Kidney tubule cell (primary cell): Measurements from ENCODE around the gene NOP53.
"Not testable (repeated sequence)": the region's sequence is repeated elsewhere in the genome, so short reads cannot be mapped to it uniquely, and the experiment has no call there.

Source experiments
- DNase-seq: peaks from one replicate; pipeline ENCODE4 v3.0.0-alpha.2; 2018; ENCODE audit warnings: low spot score

NOP53 gene

DNA sequence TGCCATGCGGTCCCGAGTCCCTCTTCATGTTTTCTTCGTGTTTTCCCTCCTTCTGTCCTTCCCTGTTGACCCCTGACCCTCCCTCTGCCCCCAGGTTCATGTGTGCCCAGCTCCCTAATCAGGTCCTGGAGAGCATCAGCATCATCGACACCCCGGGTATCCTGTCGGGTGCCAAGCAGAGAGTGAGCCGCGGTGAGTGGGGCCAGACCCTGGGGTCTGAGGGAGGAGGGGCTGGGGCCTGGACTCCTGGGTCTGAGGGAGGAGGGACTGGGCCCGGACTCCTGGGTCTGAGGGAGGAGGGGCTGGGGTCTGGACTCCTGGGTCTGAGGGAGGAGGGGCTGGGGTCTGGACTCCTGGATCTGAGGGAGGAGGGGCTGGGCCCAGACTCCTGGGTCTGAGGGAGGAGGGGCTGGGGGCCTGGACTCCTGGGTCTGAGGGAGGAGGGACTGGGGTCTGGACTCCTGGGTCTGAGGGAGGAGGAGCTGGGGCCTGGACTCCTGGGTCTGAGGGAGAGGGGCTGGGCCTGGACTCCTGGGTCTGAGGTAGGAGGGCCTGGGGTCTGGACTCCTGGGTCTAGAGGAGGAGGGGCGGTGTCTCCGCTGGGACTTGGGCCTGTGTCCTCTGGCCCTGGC, 26.8 kb upstream of the NOP53 start:
- not testable (repeated sequence) for DNase-seq

DNA sequence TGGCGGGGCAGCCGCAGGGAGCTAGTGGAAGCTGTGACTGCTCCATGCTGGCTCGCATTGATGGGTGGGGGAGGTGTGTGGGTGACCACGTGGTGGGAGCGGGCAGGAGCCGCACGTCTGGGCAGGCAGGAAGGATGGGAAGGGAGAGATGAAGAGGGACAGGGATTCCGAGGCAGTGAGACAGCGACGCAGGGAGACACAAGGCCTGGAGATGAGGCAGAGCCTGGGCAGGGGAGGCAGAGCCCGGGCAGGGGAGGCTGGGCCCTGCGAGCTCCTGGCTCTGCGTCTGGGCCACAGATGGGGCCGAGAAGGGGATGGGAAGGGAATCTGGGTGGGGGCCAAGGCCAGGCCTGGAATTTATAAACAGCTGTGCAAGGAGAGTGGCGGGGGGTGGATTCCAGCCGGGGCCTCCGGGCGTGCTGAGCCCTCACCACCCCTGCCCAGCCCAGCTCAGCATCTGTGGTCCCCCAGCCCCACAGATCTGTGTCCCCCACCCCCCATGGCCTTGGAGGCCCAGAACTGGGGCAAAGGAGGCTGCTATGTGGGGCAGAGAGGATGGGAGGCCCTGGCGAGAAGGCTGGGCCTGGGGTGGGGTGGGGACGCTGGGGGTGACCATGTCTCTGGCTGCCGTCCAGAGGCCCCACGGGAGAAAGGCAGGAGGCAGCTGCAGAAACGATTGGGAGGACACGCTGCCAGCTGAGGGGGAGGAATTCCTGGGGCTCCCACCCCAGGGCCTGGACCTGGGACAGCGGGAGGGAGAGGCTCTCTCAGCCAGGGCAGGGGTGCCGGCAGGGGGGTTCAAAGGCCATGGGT, 26.1 kb upstream of the NOP53 start:
- DNase-seq: peak; percentile 90

DNA sequence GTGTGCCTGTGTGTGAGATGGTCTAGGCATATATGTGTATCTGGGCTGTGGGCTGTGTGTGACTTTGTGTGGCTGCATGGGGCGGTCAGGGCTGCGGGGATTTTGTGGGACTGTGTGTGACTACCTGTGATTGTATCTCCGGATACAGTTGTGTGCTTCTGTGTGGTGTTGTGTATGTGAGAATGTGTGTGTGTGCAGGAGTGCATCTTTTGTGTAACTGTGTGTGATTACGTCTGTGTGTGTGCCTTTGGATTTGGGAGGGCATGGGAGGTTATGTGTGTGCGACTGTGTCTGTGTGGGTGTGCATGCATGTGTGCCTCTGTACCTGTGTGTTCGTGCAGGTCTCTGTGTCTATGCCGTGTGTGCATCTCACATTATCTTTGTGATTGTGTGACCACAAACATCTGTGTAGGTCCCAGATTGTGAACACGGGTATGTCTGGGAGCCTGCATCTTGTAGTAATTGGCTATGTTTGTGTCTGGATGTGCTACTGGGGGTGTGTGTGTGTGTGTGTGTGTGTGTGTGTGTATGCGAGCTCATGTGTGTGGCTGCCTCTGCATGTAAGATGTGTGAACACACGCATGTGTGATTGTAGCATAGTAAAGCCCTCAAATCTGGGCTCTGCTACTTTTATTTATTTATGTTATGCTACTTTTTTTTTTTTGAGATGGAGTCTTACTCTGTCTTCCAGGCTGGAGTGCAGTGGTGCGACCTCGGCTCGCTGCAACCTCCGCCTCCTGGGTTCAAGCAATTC, 24.5 kb upstream of the NOP53 start:
- no peak for DNase-seq

DNA sequence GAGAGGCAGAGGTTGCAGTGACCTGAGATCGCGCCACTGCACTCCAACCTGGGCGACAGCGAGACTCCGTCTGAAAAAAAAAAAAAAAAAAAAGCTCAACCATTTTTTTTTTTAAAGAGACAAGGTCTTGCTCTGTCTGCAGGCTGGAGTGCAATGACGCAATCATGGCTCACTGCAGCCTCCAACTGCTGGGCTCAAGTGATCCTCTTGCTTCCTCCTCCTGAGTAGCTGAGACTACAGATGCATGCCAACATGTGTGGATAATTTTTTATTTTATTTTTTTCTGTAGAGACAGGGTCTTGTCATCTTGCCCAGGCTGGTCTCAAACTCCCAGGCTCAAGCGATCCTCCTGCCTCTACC, 21.8 kb upstream of the NOP53 start:
- peak; percentile 87 for DNase-seq

DNA sequence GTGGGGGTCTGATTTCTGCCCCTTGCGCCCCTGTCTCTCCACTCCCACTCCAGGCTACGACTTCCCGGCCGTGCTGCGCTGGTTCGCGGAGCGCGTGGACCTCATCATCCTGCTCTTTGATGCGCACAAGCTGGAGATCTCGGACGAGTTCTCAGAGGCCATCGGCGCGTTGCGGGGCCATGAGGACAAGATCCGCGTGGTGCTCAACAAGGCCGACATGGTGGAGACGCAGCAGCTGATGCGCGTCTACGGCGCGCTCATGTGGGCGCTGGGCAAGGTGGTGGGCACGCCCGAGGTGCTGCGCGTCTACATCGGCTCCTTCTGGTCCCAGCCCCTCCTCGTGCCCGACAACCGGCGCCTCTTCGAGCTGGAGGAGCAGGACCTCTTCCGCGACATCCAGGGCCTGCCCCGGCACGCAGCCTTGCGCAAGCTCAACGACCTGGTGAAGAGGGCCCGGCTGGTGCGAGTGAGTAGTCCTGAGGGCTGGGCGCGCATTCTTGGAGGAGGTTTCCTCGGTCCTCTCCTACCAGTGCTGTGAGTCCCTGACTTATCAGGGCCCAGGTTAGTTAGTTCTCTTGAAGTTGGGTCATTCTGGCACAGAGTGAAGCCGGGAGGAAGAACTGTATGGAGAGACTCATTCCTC, 19.5 kb upstream of the NOP53 start:
- DNase-seq: no peak

DNA sequence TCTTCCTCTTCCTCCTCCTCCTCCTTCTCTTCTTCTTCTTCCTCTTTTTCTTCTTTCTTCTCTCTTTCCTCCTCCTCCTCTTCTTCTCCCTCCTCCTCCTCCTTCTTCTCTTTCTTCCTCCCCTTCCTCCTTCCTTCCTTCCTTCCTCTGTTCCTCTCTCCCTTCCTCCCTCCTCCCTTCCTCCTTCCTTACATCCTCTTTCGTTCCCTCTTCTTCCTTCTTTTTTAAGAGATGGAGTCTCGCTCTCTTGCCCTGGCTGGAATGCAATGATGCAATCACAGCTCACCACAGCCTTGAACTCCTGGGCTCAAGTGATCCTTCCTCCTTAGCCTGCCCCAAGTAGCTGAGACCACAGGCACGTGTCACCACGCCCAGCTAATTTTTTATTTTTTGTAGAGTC, 18.9 kb upstream of the NOP53 start:
- DNase-seq: peak; percentile 77

DNA sequence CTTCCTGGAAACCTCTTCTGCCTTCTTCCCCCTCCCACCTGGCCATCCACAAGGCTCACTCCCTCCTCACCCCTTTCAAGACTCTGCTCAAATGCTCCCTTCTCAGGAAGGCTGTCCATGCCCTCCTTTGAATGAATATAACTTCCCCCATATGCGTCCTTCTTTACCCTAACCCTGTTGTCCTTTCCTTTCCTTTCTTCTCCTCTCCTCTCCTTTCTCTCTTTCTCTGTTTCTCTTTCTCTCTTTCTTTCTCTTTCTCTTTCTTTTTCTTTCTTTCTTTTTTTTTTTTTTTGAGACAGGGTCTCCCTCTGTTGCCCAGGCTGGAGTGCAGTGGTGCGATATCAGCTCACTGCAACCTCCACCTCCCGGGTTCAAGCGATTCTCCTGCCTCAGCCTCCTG, 17.1 kb upstream of the NOP53 start:
- DNase-seq: not testable (repeated sequence)

DNA sequence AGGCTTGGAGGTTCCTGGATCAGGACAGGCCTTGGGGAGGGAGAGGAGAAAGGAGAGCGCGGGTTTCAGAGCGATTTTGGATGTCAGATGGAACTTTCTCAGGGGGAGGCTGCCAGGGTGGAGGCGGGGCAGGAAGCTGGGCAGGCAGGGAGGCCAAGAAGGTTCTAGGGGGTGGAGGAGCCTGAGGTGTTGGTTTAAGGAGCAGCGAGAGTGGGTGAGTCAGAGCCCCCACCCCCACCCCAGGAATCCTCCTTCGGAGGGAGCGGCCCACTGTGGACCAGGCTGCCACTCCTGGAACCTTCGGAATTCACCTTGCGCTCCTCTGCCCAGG, 15.9 kb upstream of the NOP53 start:
- DNase-seq: peak; percentile 94

DNA sequence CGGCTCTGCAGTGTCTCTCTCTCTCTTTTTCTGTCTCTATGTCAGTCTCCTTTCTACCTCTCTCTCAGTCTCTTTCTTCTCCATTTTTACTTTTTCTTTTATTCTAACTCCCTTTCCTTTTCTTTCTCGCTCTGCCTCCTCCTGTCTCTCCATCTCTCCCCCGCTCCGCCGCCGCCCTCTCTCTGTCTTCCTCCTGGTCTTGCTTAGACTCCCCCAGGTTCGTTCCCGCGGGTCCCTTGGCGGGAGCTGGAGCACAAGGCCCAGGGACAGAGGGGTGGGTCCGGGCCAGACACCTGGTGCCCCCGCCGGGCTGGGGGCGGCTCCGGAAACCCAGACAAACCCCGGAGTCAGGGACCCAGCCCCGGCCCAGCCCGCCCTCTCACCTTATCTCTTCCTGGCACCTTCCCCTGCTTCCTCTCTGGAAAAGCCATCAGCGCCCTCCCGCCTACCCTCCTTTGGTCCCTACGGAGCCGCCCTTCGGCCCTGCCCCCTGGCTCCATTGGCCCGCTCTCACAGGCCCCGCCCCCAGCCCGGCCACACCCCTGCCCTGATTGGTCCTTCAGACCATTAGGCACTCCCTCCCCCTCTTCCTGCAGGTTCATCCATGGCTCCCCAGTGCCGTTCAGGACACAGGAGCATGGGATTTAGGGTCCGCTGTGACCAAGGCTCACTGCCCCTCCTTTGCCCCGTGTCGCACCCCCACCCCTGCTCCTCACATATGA, 15.4 kb upstream of the NOP53 start:
- peak; percentile 79 for DNase-seq

DNA sequence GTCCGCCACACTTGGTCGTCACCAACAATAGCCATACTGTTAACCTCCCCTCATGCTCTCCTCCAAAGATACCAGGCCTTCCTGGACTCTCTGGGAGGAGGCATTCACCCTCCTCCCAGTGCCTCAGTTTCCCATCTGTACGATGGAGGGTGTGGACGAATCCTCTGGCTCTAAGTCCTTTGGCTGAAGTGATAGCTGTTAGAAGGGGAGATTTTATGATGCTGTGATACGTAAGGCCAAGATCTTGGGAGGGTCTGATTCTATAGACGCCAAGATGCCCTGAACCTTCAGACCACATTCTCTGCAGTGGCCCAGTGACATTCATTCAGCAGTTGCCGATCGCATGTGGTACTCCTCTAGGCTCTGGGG, 14.8 kb upstream of the NOP53 start:
- DNase-seq: no peak

DNA sequence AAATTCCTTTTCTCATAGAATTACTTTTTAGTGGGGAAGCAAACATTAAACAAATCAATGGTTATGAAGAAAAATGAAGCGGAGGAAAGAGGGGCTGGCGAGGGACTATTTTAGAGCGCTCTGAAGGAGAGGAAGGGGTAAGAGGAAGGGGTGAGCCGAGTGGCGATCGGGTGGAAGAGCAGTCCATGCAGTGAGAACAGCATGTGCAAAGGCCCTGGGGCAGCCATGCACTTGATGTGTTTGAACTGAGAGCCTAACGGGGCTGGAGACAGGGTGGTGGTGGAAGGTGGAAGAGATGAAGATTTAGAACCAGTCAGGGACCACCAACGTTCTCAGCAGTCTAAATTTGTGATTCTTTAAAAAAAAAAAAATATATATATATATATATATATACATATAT, 14.4 kb upstream of the NOP53 start:
- no peak for DNase-seq

DNA sequence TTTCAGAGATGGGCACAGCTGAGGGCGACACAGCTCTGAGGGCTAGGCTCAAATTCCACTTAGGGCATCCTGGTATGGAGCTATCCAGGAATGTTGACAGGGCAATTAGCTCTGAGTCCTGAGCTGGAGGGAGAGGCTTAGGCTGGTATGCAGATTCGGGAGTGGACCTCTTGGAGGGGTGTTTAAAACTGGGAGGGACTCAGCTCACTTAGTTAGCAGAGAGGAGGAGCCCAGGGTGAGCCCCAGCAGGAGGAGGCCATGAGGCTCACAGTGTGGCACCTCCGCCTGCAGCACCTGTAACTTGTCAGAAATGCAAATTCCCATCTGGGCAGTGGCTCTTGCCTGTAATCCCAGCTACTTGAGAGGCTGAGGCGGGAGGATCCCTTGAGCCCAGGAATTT, 10.2 kb upstream of the NOP53 start:
- no peak for DNase-seq

DNA sequence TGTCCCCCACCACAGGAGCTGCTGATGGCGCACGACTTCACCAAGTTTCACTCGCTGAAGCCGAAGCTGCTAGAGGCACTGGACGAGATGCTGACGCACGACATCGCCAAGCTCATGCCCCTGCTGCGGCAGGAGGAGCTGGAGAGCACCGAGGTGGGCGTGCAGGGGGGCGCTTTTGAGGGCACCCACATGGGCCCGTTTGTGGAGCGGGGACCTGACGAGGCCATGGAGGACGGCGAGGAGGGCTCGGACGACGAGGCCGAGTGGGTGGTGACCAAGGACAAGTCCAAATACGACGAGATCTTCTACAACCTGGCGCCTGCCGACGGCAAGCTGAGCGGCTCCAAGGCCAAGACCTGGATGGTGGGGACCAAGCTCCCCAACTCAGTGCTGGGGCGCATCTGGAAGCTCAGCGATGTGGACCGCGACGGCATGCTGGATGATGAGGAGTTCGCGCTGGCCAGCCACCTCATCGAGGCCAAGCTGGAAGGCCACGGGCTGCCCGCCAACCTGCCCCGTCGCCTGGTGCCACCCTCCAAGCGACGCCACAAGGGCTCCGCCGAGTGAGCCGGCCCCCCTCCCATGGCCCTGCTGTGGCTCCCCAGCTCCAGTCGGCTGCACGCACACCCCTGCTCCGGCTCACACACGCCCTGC, 4.4 kb upstream of the NOP53 start:
- DNase-seq: no peak

DNA sequence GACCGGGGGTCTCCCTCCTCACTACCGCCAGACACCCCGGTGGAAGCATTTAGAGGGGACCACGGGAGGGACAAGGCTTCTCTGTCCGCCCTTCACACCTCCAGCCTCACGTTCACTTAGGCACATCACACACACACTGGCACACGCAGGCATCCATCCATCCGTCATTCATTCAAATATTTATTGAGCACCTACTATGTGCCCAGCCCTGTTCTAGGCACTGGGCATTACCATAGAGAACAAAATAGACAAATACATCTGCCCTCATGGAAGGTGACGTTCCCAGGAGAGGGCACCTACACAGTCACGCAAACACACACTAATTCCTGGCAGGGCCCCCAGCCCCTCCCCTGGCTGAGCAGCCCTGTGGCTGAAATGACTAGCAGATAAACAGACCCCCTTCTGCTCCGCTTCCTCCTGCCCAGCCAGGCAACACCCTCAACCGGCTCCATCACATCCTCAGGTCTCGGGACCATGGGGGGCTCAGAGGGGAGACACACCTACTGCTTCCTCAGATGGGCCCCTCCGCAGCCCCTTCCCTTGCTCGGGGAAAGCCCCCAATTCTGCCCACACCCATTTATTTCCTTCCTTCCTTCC, 3.7 kb upstream of the NOP53 start:
- no peak for DNase-seq

DNA sequence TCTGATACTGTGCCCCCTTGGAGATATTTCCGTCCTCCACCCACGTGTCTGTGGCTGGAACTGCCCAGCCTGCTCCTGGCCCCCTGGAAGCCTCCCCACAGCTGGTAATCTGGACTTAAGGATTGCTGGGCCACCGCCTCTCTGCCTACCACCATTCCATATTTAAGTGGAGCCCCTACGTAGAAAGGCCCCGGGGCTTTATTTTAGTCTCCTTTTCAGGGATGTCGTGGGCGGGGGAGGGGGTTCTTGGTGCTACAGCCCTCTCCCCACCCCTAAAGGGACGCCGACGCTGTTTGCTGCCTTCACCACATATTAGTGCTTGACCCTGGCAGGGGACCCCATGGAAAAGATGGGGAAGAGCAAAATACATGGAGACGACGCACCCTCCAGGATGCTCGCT, 2.7 kb upstream of the NOP53 start:
- DNase-seq: no peak

DNA sequence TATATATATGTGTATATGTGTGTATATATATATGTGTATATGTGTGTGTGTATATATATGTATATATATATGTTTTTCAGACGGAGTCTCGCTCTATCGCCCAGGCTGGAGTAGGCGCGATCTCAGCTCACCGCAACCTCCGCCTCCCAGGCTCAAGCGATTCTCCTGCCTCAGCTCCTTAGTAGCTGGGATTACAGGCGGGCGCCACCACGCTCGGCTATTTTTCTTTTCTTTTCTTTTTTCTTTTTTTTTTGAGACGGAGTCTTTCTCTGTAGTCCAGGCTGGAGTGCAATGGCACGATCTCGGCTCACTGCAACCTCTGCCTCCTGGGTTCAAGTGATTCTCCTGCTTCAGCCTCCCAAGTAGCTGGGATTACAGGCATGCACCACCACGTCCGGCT, 783 bp downstream of the NOP53 start:
- DNase-seq: not testable (repeated sequence)

DNA sequence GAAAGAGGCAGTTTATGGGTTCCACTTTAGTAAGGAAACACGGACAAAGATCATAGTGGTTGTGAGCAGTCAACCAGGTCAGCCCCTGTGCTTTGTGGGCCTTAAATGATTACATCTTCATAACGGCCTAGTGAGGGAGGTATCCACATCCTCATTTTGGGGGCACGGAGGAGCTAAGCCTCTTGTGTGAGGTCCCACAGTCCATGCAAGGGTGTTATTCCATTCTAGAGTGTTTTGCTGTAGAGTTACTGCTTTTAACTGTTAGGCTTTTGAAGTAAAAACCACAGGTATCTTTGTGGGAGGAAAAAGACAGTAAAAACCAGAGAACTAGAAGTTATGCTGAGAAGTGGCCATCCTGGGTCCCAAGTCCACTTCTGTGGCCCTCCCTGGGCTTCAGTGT, 4.0 kb downstream of the NOP53 start:
- DNase-seq: no peak

DNA sequence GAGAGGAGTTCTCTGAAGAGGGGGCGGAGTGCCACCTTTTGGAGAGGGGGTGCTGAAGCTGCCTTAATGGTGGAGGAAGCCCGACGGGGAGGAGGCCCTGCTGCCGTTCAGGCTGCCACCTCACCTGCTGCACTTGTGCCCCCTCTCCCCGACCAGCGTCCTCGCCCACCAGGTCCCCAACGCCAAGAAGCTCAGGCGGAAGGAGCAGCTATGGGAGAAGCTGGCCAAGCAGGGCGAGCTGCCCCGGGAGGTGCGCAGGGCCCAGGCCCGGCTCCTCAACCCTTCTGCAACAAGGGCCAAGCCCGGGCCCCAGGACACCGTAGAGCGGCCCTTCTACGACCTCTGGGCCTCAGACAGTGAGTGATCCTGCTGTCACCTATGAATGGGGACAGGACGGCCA, 5.4 kb downstream of the NOP53 start:
- DNase-seq: no peak

DNA sequence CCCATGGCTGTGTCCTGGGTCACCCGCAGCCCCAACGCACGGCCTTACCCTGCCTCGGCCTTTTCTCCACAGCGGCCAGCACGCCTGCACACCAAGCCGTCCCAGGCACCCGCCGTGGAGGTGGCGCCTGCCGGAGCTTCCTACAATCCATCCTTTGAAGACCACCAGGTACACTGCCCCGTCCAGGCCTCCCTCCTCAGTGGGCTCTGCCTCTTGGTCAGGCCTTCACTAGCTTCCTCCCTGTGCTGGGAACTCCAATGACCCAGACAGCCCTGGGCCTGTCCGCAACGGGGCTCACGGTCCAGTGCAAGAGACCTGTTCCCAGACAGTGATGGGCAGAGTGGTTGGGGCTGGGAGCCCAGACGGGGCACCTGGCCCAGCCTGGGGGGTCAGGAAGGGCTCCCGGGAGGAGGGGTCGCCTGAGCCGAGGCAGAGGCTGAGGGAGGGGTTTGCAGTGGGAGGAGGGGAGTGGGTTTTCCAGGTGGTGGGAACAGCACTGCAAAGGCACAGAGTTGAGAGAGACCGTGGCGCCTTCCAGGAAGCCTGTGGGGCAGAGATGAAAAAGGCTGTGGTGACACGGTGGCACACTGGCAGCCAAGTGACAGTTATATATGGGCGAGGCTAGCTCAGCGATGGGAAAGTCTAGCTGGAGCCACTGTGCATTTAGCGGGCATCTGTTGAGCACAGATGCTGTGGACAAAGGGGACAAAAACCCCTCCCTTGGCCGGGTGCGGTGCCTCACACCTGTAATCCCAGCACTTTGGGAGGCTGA, 7.3 kb downstream of the NOP53 start:
- DNase-seq: no peak

DNA sequence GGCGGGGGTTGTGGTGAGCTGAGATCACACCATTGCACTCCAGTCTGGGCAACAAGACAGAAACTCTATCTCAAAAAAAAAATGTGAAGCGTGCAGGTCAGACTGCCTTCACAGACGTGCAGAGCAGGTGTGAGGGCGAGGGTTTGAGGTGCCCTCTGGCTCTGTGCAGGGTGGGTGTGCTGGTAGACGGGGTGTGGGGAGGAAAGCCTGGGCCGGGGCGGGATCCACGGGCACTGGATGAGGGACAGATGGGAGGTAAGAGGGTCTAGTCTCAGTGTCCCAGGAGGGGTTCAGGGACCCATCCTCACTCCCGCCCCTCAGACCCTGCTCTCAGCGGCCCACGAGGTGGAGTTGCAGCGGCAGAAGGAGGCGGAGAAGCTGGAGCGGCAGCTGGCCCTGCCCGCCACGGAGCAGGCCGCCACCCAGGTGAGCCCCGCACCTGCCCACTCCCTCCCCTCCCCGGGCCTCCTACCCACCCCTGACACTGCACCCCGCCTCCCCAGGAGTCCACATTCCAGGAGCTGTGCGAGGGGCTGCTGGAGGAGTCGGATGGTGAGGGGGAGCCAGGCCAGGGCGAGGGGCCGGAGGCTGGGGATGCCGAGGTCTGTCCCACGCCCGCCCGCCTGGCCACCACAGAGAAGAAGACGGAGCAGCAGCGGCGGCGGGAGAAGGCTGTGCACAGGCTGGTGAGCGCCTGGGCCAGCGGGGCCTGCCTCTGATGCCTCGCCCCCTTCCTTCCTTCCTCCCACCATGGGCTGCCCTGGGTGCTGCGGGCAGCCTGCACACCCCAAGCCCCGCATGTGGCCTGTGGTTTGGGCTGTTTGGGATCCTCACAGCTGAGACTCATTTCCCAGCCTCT, 9.1 kb downstream of the NOP53 start:
- no peak for DNase-seq
